Right lobe of liver (tissue), 4 donors: ENCODE results near the gene SMARCA2.

ENCODE experiments used
- CTCF ChIP-seq, 4 donors: fragments of 200-600 bp in 3 of 4; fragments of 450-650 bp in 1 of 4; IDR thresholded peaks; one replicate each; pipeline versions ENCODE4 v1.5.1 to v1.8.0; 2016 to 2022; ENCODE audit warnings: antibody characterized with exemption in 4 of 4, mild to moderate bottlenecking in 2 of 4
- POLR2A ChIP-seq: fragments of 450-650 bp; IDR thresholded peaks from one replicate; pipeline ENCODE4 v1.6.1; 2017; ENCODE audit warnings: antibody characterized with exemption, mild to moderate bottlenecking
- donor health status: DM: no; HTN: no; CAD: no.
- donor health status: DM: no; HTN: no; CAD: no.
- donor health status: DM: no; HTN: yes; CAD: no.

- TF ChIP-seq CTCF (IDR thresholded peaks at IDR 0.05) (no peak), POLR2A (no peak)
Measured at GRCh38 chr9:2036844-2037243, 21.7 kb downstream of the SMARCA2 start.
